Endothelial cell (in vitro differentiated cells): ENCODE results near the gene ARPC4. TPM values are rescaled to one million over a fixed set of nuclear protein-coding genes. Genes with fewer than 3 reads are reported as not detected.

Experiments
- DNase-seq: peaks from one replicate; pipeline ENCODE4 v3.0.0; 2021; ENCODE audit warnings: low spot score
- H3K27ac Mint-ChIP-seq: one replicate; pipeline ENCODE4 v1.8.0; 2021; ENCODE audit warnings: mixed read lengths, inconsistent platforms; ENCODE audit not compliant: unreplicated experiment
- H3K27me3 Mint-ChIP-seq: one replicate; pipeline ENCODE4 v1.8.0; 2021; ENCODE audit warnings: mild to moderate bottlenecking, moderate library complexity, mixed read lengths, inconsistent platforms; ENCODE audit not compliant: unreplicated experiment
- H3K36me3 Mint-ChIP-seq: one replicate; pipeline ENCODE4 v1.8.0; 2021; ENCODE audit warnings: mild to moderate bottlenecking, low read depth, mixed read lengths, inconsistent platforms; ENCODE audit not compliant: unreplicated experiment
- H3K4me1 Mint-ChIP-seq: one replicate; pipeline ENCODE4 v1.8.0; 2021; ENCODE audit warnings: mild to moderate bottlenecking, mixed read lengths, inconsistent platforms; ENCODE audit not compliant: unreplicated experiment
- H3K4me3 Mint-ChIP-seq: one replicate; pipeline ENCODE4 v1.8.0; 2021; ENCODE audit warnings: mild to moderate bottlenecking, mixed read lengths, inconsistent platforms; ENCODE audit not compliant: unreplicated experiment
- H3K9me3 Mint-ChIP-seq: one replicate; pipeline ENCODE4 v1.8.0; 2021; ENCODE audit warnings: mixed read lengths, inconsistent platforms; ENCODE audit not compliant: unreplicated experiment
- total RNA-seq: library from RNA; stranded (reverse); fragmentation: NEBNext Ultra II Directional; extraction: Animal tissue kit (Norgen Biotek cat#: 25700); gene quantifications from one replicate; pipeline ENCODE4 v1.2.1, GENCODE V29; 2021; ENCODE audit not compliant: unreplicated experiment
- TF ChIP-seq, protein P1 (sequence below): fragments of 200-600 bp; sonication (generic); IDR thresholded peaks from one replicate; pipeline ENCODE4 v1.5.0; 2021; ENCODE audit warnings: antibody characterized with exemption; ENCODE audit not compliant: unreplicated experiment

ARPC4 gene
- total RNA-seq, 1 donor from 2014 or later, result 203 TPM

DNA sequence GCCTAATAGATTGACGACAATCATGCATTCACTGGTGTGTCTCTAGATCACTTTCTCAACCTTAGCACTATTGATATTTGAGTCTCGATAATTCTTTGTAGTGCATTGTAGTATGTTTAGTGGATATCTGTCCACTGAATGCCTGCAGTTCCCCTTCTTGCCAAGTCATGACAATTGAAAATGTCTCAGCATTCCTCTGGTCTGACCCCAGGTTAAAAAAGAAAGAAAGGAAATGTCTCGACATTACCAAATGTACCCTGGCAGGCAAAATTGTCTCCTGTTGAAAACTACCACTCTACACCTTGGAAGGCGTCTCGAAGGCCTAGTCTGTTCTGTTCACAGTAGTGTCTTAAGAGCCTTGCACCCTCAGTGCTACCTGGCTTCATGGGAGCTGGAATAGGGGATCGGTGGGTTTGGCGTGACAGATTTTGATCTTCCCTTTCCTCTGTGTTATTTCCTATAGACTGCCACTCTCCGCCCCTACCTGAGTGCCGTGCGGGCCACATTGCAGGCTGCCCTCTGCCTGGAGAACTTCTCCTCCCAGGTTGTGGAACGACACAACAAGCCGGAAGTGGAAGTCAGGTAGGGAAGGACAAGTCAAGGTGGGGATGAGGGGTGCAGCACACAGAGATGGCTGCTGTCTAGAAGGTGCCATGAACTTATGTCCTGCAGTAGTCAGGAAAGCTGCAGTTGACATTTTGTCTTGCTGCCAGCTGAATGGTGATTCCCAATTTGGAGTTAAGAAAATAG, 4.5 kb downstream of the ARPC4 start:
- DNase-seq, result no peak
- Mint-ChIP-seq H3K36me3 (peaks cover 31% of the 10 kb centered on the region), H3K4me1 (peaks cover 14% of the 10 kb centered on the region), H3K27ac (peak overlapping the region; percentile 84), H3K4me3 (no peak overlapping the region), H3K27me3 (peaks cover 12% of the 10 kb centered on the region), H3K9me3 (no peaks in the 10 kb centered on the region)
- TF ChIP-seq, protein P1, sequence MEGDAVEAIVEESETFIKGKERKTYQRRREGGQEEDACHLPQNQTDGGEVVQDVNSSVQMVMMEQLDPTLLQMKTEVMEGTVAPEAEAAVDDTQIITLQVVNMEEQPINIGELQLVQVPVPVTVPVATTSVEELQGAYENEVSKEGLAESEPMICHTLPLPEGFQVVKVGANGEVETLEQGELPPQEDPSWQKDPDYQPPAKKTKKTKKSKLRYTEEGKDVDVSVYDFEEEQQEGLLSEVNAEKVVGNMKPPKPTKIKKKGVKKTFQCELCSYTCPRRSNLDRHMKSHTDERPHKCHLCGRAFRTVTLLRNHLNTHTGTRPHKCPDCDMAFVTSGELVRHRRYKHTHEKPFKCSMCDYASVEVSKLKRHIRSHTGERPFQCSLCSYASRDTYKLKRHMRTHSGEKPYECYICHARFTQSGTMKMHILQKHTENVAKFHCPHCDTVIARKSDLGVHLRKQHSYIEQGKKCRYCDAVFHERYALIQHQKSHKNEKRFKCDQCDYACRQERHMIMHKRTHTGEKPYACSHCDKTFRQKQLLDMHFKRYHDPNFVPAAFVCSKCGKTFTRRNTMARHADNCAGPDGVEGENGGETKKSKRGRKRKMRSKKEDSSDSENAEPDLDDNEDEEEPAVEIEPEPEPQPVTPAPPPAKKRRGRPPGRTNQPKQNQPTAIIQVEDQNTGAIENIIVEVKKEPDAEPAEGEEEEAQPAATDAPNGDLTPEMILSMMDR, result no peak

DNA sequence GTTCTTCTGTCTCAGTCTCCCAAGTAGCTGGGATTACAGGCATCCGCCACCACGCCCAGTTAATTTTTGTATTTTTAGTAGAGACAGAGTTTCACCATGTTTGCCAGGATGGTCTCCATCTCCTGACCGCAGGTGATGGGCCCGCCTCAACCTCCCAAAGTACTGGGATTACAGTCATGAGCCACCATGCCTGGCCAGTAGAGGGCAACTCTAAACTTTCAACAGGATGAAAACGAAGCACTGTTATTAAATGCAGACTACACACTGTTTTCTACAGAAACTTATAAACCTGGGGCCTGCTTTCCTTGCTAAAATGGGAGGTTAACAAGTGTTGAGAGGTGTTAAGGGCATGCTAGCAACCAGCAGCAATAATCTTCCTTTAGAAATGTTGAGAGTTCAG, 7.6 kb downstream of the ARPC4 start:
- no peak overlapping the region for H3K4me3 Mint-ChIP-seq
- peaks cover 45% of the 10 kb centered on the region for H3K36me3 Mint-ChIP-seq
- no peak for DNase-seq
- no peaks in the 10 kb centered on the region for H3K9me3 Mint-ChIP-seq
- TF ChIP-seq, protein P1, result no peak
- no peaks in the 10 kb centered on the region for H3K27me3 Mint-ChIP-seq
- H3K27ac Mint-ChIP-seq, result no peak overlapping the region
- peaks cover 2% of the 10 kb centered on the region for H3K4me1 Mint-ChIP-seq

DNA sequence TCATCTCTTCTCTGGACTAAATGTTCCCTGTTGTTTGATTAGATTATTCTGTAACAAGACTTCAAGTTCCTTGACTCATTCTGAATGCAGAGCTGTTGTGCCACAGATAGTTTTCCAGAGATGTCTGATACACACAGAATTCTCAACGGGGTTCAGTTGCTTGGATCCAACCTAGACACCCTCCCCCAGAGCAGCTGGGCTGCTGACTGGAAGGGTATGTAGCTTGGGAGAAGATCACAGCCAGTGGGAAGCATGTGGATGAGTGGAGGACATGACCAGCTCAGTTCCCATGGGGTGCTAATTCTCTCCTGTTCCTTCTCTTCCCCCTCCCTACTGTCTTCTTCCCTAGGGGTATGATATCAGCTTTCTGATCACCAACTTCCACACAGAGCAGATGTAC, 10.6 kb downstream of the ARPC4 start:
- no peaks in the 10 kb centered on the region for H3K9me3 Mint-ChIP-seq
- peak overlapping the region; percentile 48 for H3K4me3 Mint-ChIP-seq
- H3K36me3 Mint-ChIP-seq, result peaks cover 42% of the 10 kb centered on the region
- TF ChIP-seq, protein P1, result no peak
- H3K27ac Mint-ChIP-seq, result no peak overlapping the region
- H3K4me1 Mint-ChIP-seq, result no peaks in the 10 kb centered on the region
- no peak for DNase-seq
- H3K27me3 Mint-ChIP-seq, result peaks cover 2% of the 10 kb centered on the region

DNA sequence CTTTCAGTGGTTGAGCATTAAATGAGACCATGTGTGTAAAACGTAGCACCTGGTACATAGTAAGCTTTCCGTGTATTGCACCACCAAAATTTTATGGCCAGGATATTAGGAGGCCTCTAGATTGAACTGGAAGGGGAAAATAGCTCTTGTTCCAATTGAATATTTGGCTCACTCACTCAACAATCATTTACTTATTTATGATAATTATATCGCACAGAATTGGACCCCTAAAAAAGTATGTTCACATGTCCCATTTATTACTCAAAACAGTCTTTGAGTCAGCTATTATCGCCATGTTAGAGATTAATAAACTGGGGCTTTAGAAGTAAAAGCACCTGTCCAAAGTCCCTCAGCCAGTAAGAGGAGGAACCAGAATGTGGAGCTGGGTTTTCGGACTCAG, 12.1 kb downstream of the ARPC4 start:
- TF ChIP-seq, protein P1, result no peak
- Mint-ChIP-seq H3K27ac (peak overlapping the region; percentile 30), H3K27me3 (peaks cover 4% of the 10 kb centered on the region), H3K4me3 (no peak overlapping the region), H3K36me3 (peaks cover 40% of the 10 kb centered on the region), H3K4me1 (peaks cover 7% of the 10 kb centered on the region), H3K9me3 (no peaks in the 10 kb centered on the region)
- DNase-seq, result no peak

DNA sequence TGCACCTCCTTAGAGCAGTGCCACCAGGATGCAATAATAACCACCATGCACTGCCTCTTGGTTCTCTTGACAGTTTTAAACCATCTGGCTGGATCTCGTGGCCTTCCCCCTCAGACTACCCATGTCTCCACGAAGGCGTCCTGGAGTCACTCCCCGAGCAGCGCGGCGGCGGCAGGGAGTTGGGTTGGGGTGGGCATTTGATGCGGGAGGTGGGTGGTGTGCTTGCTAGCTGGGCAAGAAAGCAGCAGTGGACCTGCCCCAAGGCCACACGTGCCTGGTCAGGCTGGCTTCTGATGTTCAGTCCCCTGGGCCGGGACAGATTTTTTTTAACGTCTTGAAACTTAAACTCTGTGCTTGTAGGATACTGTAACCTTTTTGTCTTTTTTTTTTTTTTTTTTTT, 13.3 kb downstream of the ARPC4 start:
- no peaks in the 10 kb centered on the region for H3K9me3 Mint-ChIP-seq
- H3K27ac Mint-ChIP-seq, result no peak overlapping the region
- H3K4me1 Mint-ChIP-seq, result peaks cover 15% of the 10 kb centered on the region
- peaks cover 7% of the 10 kb centered on the region for H3K27me3 Mint-ChIP-seq
- DNase-seq, result no peak
- H3K36me3 Mint-ChIP-seq, result peaks cover 40% of the 10 kb centered on the region
- no peak overlapping the region for H3K4me3 Mint-ChIP-seq
- TF ChIP-seq, protein P1, result no peak
